Endothelial cell of umbilical vein (primary cell): ENCODE results near the gene CARS1. TPM values are rescaled to one million over a fixed set of nuclear protein-coding genes. Genes with fewer than 3 reads are reported as not detected.

ENCODE experiments used
- BruUV-seq: library from RNA; stranded (reverse); fragments of 400-500 nt; replicated peaks from 2 replicates; lab custom pipeline; 2021; lab: Mats Ljungman, UMichigan
- CTCF ChIA-PET: fragments of 300-600, 350-600 bp; sonication (Branson Sonifier 250); formaldehyde crosslinking; loops from one replicate; lab custom pipeline; 2021; ENCODE audit warnings: antibody characterized with exemption, inconsistent platforms; lab: Charles Lee
- POLR2A ChIA-PET: fragments of 300-600, 350-600 bp; sonication (Branson Sonifier 250); formaldehyde crosslinking; loops from one replicate; lab custom pipeline; 2021; ENCODE audit warnings: antibody characterized with exemption, inconsistent platforms; lab: Charles Lee
- DNase-seq: peaks from one replicate; pipeline ENCODE4 v3.0.0-alpha.2; 2011; ENCODE audit warnings: low read depth, low spot score
- FAIRE-seq: peaks from 2 replicates; lab custom pipeline; 2011; peaks lifted over from hg19 to GRCh38; lab: Jason Lieb, UNC
- H2AFZ ChIP-seq: 2 replicates; pipeline ENCODE4 v1.6.0; 2012; ENCODE audit warnings: low read depth, low read length, control low read depth, inconsistent platforms
- H3K27ac ChIP-seq: 2 replicates; pipeline ENCODE4 v1.5.1; 2011; ENCODE audit warnings: low read depth, mild to moderate bottlenecking, control low read depth, low read length, moderate library complexity; ENCODE audit not compliant: insufficient read depth
- H3K27me3 ChIP-seq, 2 experiments: 2 replicates each; pipeline versions ENCODE4 v1.6.0 to v1.6.1; 2011; ENCODE audit warnings: low read length in 2 of 2, mixed read lengths in 1 of 2; ENCODE audit not compliant: control insufficient read depth in 2 of 2, insufficient read depth in 2 of 2
- H3K36me3 ChIP-seq, 2 experiments: 2 replicates in 1 of 2; 3 replicates in 1 of 2; pipeline ENCODE4 v1.5.1; 2011; ENCODE audit warnings: low read length in 2 of 2, mild to moderate bottlenecking in 1 of 2, moderate library complexity in 1 of 2; ENCODE audit not compliant: control insufficient read depth in 2 of 2, insufficient read depth in 2 of 2; ENCODE audit errors: extremely low read depth in 1 of 2
- H3K4me1 ChIP-seq: 3 replicates; pipeline ENCODE4 v1.5.1; 2011; ENCODE audit warnings: mild to moderate bottlenecking, low read length; ENCODE audit not compliant: control insufficient read depth, insufficient read depth; ENCODE audit errors: extremely low read depth
- H3K4me2 ChIP-seq: 2 replicates; pipeline ENCODE4 v1.6.1; 2011; ENCODE audit warnings: low read length, control low read depth, mixed read lengths; ENCODE audit not compliant: insufficient read depth
- H3K4me3 ChIP-seq, 3 experiments: fragments of 200-600 bp in 1 of 3; sonication (generic), shearing (Covaris generic) in 1 of 3; replicated peaks in 1 of 3; 2 replicates each; pipeline ENCODE4 v1.5.1; 2011 to 2016; ENCODE audit warnings: control low read depth in 3 of 3, low read length in 3 of 3, mild to moderate bottlenecking in 2 of 3, inconsistent platforms in 1 of 3, low read depth in 1 of 3, moderate library complexity in 1 of 3; ENCODE audit not compliant: insufficient read depth in 1 of 3
- H3K79me2 ChIP-seq: 2 replicates; pipeline ENCODE4 v1.6.0; 2012; ENCODE audit warnings: low read length, inconsistent platforms; ENCODE audit not compliant: control insufficient read depth, insufficient read depth
- H3K9ac ChIP-seq: replicated peaks from 2 replicates; pipeline ENCODE3; 2011; ENCODE audit warnings: low read length, control low read depth; ENCODE audit not compliant: insufficient read depth; ENCODE audit errors: extremely low read depth
- H3K9me1 ChIP-seq: replicated peaks from 3 replicates; pipeline ENCODE4 v1.6.0; 2011; ENCODE audit warnings: mild to moderate bottlenecking, low read length; ENCODE audit not compliant: control insufficient read depth, insufficient read depth; ENCODE audit errors: extremely low read depth
- H3K9me3 ChIP-seq: replicated peaks from 2 replicates; pipeline ENCODE4 v1.5.1; 2012; ENCODE audit warnings: low read length, inconsistent platforms; ENCODE audit not compliant: control insufficient read depth, insufficient read depth
- H4K20me1 ChIP-seq: replicated peaks from 2 replicates; pipeline ENCODE3; 2011; ENCODE audit warnings: mild to moderate bottlenecking, low read length; ENCODE audit not compliant: control insufficient read depth, insufficient read depth; ENCODE audit errors: extremely low read depth
- EZH2 ChIP-seq: IDR thresholded peaks from 2 replicates; pipeline ENCODE4 v1.6.1; 2012; ENCODE audit warnings: borderline replicate concordance, low read depth, mild to moderate bottlenecking, moderate library complexity, low read length, inconsistent platforms; ENCODE audit not compliant: severe bottlenecking
- FOS ChIP-seq: IDR thresholded peaks from 2 replicates; pipeline ENCODE4 v1.6.1; 2011; ENCODE audit warnings: mild to moderate bottlenecking, low read length, moderate library complexity, borderline replicate concordance; ENCODE audit not compliant: insufficient read depth
- JUN ChIP-seq: IDR thresholded peaks from 2 replicates; pipeline ENCODE4 v1.6.1; 2011; ENCODE audit warnings: borderline replicate concordance, low read depth; ENCODE audit not compliant: insufficient read length, insufficient read depth
- POLR2A ChIP-seq: IDR thresholded peaks from 2 replicates; pipeline ENCODE4 v1.6.1; 2012; ENCODE audit warnings: low read depth, mild to moderate bottlenecking, control low read depth, low read length
- POLR2AphosphoS5 ChIP-seq: IDR thresholded peaks from 2 replicates; pipeline ENCODE4 v1.6.1; 2012; ENCODE audit warnings: low read depth, mild to moderate bottlenecking, control low read depth, low read length, moderate library complexity; ENCODE audit not compliant: insufficient read depth
- dilution Hi-C: fragments of 300-500 bp; cut with MboI; formaldehyde crosslinking; loops from one replicate; pipeline ENCODE4 v1.15.0; 2019; ENCODE audit warnings: low sequenced_read_pairs; ENCODE audit not compliant: extremely low pct_ligation_motif_present
- intact Hi-C: fragments of 100-400 bp; cut with micrococcal nuclease; formaldehyde crosslinking; loops from one replicate; pipeline ENCODE4 v1.10.0; 2022
- polyA plus RNA-seq, 4 experiments: library from polyadenylated mRNA; depleted of rRNA in 3 of 4; stranded (reverse) in 3 of 4; unstranded in 1 of 4; fragments of >200 nt; gene quantifications; 2 replicates each; pipeline versions ENCODE4 v1.2.1 to v1.2.3, GENCODE V29; 2011 to 2012; ENCODE audit warnings: missing spikeins in 1 of 4
- total RNA-seq: library from RNA; stranded (reverse); gene quantifications from 2 replicates; pipeline ENCODE4 v1.2.3, GENCODE V29; 2021
- TF ChIP-seq, protein P1 (sequence below), 2 donors: IDR thresholded peaks; 1 replicate in 1 of 2; 2 replicates in 1 of 2; pipeline ENCODE4 v1.5.1; 2011; ENCODE audit warnings: low read length in 2 of 2, mild to moderate bottlenecking in 2 of 2, moderate library complexity in 2 of 2, control low read depth in 1 of 2, inconsistent platforms in 1 of 2, low read depth in 1 of 2; ENCODE audit not compliant: insufficient read depth in 1 of 2; ENCODE audit errors: extremely low read depth in 1 of 2

CARS1 gene
- total and polyA plus RNA-seq, 2 donors (not counting 3 experiments of a cell fraction or from before 2014, with no cell fraction given) = 43.5 to 66.2 TPM

DNA sequence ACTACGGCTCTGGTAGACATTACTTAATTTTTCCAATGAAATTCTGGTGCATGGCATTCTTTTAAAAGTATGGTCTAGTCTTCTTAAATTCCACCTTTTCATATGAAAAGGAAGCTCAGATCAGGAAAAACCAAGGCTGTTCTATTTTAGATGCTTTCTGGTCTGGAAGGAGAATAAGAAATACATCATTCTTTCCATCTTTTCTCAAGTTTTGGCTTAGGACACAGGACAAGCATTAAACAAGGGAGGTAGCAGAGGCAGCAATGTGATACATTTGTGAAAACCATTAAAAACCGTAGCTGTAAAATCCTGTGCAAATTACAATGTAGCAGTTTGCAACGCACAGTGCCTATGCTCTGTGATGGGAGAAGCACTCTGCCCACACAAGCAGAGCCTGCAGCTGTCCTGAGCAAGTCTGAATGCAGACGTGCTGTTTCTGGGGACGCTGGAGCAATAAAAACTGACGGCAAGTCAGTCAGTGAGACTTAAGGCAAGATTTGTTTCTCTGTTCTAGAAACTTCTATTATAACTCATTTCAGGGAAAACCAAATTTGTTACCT, 88.8 kb downstream of the CARS1 start:
- no peak for FAIRE-seq
- Histone ChIP-seq H3K36me3 (peaks cover 14 to 54% of the 10 kb centered on the region in 2 experiments), H3K27ac (no peak overlapping the region), H3K4me3 (no peak overlapping the region), H3K9me3 (no peaks in the 10 kb centered on the region), H2AFZ (no peak overlapping the region), H3K79me2 (peaks cover 32% of the 10 kb centered on the region), H3K27me3 (no peaks in the 10 kb centered on the region), H3K9ac (no peak overlapping the region), H4K20me1 (no peaks in the 10 kb centered on the region), H3K4me2 (no peak overlapping the region), H3K9me1 (no peaks in the 10 kb centered on the region), H3K4me1 (no peaks in the 10 kb centered on the region)
- BruUV-seq = no TSS peak
- dilution Hi-C loops = no loop called here
- TF ChIP-seq, protein P1, sequence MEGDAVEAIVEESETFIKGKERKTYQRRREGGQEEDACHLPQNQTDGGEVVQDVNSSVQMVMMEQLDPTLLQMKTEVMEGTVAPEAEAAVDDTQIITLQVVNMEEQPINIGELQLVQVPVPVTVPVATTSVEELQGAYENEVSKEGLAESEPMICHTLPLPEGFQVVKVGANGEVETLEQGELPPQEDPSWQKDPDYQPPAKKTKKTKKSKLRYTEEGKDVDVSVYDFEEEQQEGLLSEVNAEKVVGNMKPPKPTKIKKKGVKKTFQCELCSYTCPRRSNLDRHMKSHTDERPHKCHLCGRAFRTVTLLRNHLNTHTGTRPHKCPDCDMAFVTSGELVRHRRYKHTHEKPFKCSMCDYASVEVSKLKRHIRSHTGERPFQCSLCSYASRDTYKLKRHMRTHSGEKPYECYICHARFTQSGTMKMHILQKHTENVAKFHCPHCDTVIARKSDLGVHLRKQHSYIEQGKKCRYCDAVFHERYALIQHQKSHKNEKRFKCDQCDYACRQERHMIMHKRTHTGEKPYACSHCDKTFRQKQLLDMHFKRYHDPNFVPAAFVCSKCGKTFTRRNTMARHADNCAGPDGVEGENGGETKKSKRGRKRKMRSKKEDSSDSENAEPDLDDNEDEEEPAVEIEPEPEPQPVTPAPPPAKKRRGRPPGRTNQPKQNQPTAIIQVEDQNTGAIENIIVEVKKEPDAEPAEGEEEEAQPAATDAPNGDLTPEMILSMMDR (IDR thresholded peaks at IDR 0.05; ENCODE audit: extremely low read depth in 1 of 2, insufficient read depth in 1 of 2, low read depth in 1 of 2, low read length in 2 of 2) = no peak
- no peak for TF ChIP-seq JUN
- no peak for TF ChIP-seq EZH2
- TF ChIP-seq FOS = no peak
- no peak for TF ChIP-seq POLR2AphosphoS5
- no peak for TF ChIP-seq POLR2A
- no peak for DNase-seq
- POLR2A ChIA-PET = no interaction called here
- intact Hi-C loops = no loop called here
- CTCF ChIA-PET = interaction anchor here (1.4 kb wide), 1 partner anchor 23 kb away, joined by 3 read pairs; no protein-coding TSS in a partner anchor
